ENCODE data around the gene PRPH2. TPM values are rescaled to one million over a fixed set of nuclear protein-coding genes. Genes with fewer than 3 reads are reported as not detected.

Gene PRPH2
- total and polyA plus RNA-seq, 2 donors (not counting 3 experiments of a cell fraction or from before 2014, with no cell fraction given), result 0.40 to 0.46 TPM

DNA sequence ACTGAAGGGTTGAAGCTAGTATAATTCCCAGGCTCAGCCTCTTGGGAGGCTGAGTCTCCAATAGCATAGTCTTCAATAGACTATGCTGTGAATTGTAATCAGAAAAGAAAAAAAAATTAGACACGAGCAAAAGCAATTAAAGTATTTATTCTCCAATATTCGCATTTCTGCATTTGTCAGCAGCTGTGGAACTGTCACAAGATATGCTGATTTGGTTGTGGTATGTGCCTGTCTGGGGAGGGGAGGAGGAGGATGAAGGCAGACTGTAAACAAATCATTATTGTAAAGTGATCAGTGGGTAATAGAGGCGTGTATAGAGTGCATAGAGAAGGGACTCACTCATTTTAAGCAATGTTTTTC is 49.3 kb upstream of the PRPH2 start:
- no peak overlapping the region for H3K27ac ChIP-seq (ENCODE audit: insufficient read depth, low read depth, low read length)
- no peak overlapping the region for H3K4me2 ChIP-seq (ENCODE audit: insufficient read depth, low read length)
- H3K9me3 ChIP-seq (replicated peaks; ENCODE audit: control insufficient read depth, insufficient read depth, low read length), result no peaks in the 10 kb centered on the region
- H3K4me1 ChIP-seq (ENCODE audit: control insufficient read depth, extremely low read depth, insufficient read depth, low read length), result peaks cover 15% of the 10 kb centered on the region
- dilution Hi-C loops (cut with MboI; ENCODE audit: extremely low pct_ligation_motif_present, low sequenced_read_pairs), result no loop called here
- BruUV-seq (replicated peaks), result no TSS peak
- no peak overlapping the region for H3K9ac ChIP-seq (replicated peaks; ENCODE audit: extremely low read depth, insufficient read depth, low read length)
- H3K9me1 ChIP-seq (replicated peaks; ENCODE audit: control insufficient read depth, extremely low read depth, insufficient read depth, low read length), result no peaks in the 10 kb centered on the region
- no peak overlapping the region for H3K4me3 ChIP-seq (replicated peaks in 1 of 3; ENCODE audit: insufficient read depth in 1 of 3, low read depth in 1 of 3, low read length in 3 of 3)
- DNase-seq (ENCODE audit: low read depth, low spot score) (no peak), FAIRE-seq (no peak)
- H4K20me1 ChIP-seq (replicated peaks; ENCODE audit: control insufficient read depth, extremely low read depth, insufficient read depth, low read length), result no peaks in the 10 kb centered on the region
- TF ChIP-seq POLR2AphosphoS5 (IDR thresholded peaks at IDR 0.05; ENCODE audit: insufficient read depth, low read depth, low read length), result no peak
- no peak for TF ChIP-seq POLR2A (IDR thresholded peaks at IDR 0.05; ENCODE audit: low read depth, low read length)
- no peak for TF ChIP-seq EZH2 (IDR thresholded peaks at IDR 0.05; ENCODE audit: borderline replicate concordance, low read depth, low read length, severe bottlenecking)
- TF ChIP-seq JUN (IDR thresholded peaks at IDR 0.05; ENCODE audit: borderline replicate concordance, insufficient read depth, insufficient read length, low read depth), result no peak
- TF ChIP-seq MYC (IDR thresholded peaks at IDR 0.05; ENCODE audit: low read depth, low read length), result no peak
- no peak for TF ChIP-seq FOS (IDR thresholded peaks at IDR 0.05; ENCODE audit: borderline replicate concordance, insufficient read depth, low read length)
- TF ChIP-seq, protein P1, sequence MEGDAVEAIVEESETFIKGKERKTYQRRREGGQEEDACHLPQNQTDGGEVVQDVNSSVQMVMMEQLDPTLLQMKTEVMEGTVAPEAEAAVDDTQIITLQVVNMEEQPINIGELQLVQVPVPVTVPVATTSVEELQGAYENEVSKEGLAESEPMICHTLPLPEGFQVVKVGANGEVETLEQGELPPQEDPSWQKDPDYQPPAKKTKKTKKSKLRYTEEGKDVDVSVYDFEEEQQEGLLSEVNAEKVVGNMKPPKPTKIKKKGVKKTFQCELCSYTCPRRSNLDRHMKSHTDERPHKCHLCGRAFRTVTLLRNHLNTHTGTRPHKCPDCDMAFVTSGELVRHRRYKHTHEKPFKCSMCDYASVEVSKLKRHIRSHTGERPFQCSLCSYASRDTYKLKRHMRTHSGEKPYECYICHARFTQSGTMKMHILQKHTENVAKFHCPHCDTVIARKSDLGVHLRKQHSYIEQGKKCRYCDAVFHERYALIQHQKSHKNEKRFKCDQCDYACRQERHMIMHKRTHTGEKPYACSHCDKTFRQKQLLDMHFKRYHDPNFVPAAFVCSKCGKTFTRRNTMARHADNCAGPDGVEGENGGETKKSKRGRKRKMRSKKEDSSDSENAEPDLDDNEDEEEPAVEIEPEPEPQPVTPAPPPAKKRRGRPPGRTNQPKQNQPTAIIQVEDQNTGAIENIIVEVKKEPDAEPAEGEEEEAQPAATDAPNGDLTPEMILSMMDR (IDR thresholded peaks at IDR 0.05; ENCODE audit: extremely low read depth in 1 of 2, insufficient read depth in 1 of 2, low read depth in 1 of 2, low read length in 2 of 2), result no peak
- TF ChIP-seq, protein P2, sequence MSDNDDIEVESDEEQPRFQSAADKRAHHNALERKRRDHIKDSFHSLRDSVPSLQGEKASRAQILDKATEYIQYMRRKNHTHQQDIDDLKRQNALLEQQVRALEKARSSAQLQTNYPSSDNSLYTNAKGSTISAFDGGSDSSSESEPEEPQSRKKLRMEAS (IDR thresholded peaks at IDR 0.05; ENCODE audit: insufficient read depth, insufficient read length), result no peak
- TF ChIP-seq GATA2 (IDR thresholded peaks at IDR 0.05; ENCODE audit: insufficient read depth, insufficient read length, low read depth, low read length), result no peak
- ChIA-PET POLR2A (no interaction called here), CTCF (no interaction called here)
- no peaks in the 10 kb centered on the region for H3K36me3 ChIP-seq (ENCODE audit: control insufficient read depth in 2 of 2, extremely low read depth in 1 of 2, insufficient read depth in 2 of 2, low read length in 2 of 2)
- intact Hi-C loops (cut with micrococcal nuclease), result no loop called here
- no peaks in the 10 kb centered on the region for H3K27me3 ChIP-seq (ENCODE audit: control insufficient read depth in 2 of 2, insufficient read depth in 2 of 2, low read length in 2 of 2)
- H3K79me2 ChIP-seq (ENCODE audit: control insufficient read depth, insufficient read depth, low read length), result no peaks in the 10 kb centered on the region
- no peak overlapping the region for H2AFZ ChIP-seq (ENCODE audit: low read depth, low read length)

Data from endothelial cell of umbilical vein (primary cell).